Left ventricle myocardium inferior (tissue), 1 donor: ENCODE measurements around the gene CELF2. TPM values are rescaled to one million over a fixed set of nuclear protein-coding genes. Genes with fewer than 3 reads are reported as not detected.

Source experiments
- DNase-seq: peaks from one replicate; pipeline ENCODE4 v3.0.0-alpha.2; 2020
- H3K27ac ChIP-seq: fragments of 200-600 bp; replicated peaks from 2 replicates; pipeline ENCODE4 v1.8.0; 2021
- H3K27me3 ChIP-seq: fragments of 200-600 bp; 2 replicates; pipeline ENCODE4 v1.8.0; 2021; ENCODE audit warnings: low read depth
- H3K36me3 ChIP-seq: fragments of 200-600 bp; 2 replicates; pipeline ENCODE4 v1.8.0; 2021
- H3K4me1 ChIP-seq: fragments of 200-600 bp; 2 replicates; pipeline ENCODE4 v1.8.0; 2021
- H3K4me3 ChIP-seq: fragments of 200-600 bp; 2 replicates; pipeline ENCODE4 v1.8.0; 2021; ENCODE audit warnings: mild to moderate bottlenecking, moderate library complexity
- H3K9me3 ChIP-seq: fragments of 200-600 bp; replicated peaks from 2 replicates; pipeline ENCODE4 v1.8.0; 2021
- CTCF ChIP-seq: fragments of 200-600 bp; IDR thresholded peaks from 2 replicates; pipeline ENCODE4 v1.8.0; 2021; ENCODE audit warnings: antibody characterized with exemption, mild to moderate bottlenecking, borderline replicate concordance
- intact Hi-C: fragments of 100-400 bp; cut with micrococcal nuclease; formaldehyde crosslinking; loops from one replicate; pipeline ENCODE4 v1.11.0; 2022
- total RNA-seq: library from RNA; stranded (reverse); fragmentation: NEBNext Ultra II Directional; extraction: Animal tissue kit (Norgen Biotek cat#: 25700); gene quantifications from one replicate; pipeline ENCODE4 v1.2.1, GENCODE V29; 2021
- donor health status: DM: no; HTN: yes; CAD: no; lungs with severe emphysema.

Gene CELF2
- total RNA-seq, 1 donor from 2014 or later = 74.9 TPM

- intact Hi-C loops = no loop called here
- H3K4me1 ChIP-seq = peaks cover 83% of the 10 kb centered on the region
- DNase-seq = no peak
- no peaks in the 10 kb centered on the region for H3K9me3 ChIP-seq
- H3K27ac ChIP-seq = peak overlapping the region; percentile 64
- H3K36me3 ChIP-seq = no peaks in the 10 kb centered on the region
- H3K4me3 ChIP-seq = no peak overlapping the region
- H3K27me3 ChIP-seq = no peaks in the 10 kb centered on the region
- no peak for TF ChIP-seq CTCF
Measured at GRCh38 chr10:11082526-11082925, 64.9 kb downstream of the CELF2 start.

GRCh38 chr10:11083051-11083450 is 65.4 kb downstream of the CELF2 start:
- Histone ChIP-seq H3K9me3 (no peaks in the 10 kb centered on the region), H3K4me1 (peaks cover 83% of the 10 kb centered on the region), H3K36me3 (no peaks in the 10 kb centered on the region), H3K27ac (no peak overlapping the region), H3K27me3 (no peaks in the 10 kb centered on the region), H3K4me3 (no peak overlapping the region)
- intact Hi-C loops = no loop called here
- no peak for TF ChIP-seq CTCF
- DNase-seq = no peak

GRCh38 chr10:11085545-11085944 is 67.9 kb downstream of the CELF2 start:
- DNase-seq = no peak
- intact Hi-C loops = no loop called here
- Histone ChIP-seq H3K27me3 (no peaks in the 10 kb centered on the region), H3K4me3 (no peak overlapping the region), H3K27ac (peak overlapping the region; percentile 69), H3K4me1 (peaks cover 83% of the 10 kb centered on the region), H3K9me3 (no peaks in the 10 kb centered on the region), H3K36me3 (no peaks in the 10 kb centered on the region)
- no peak for TF ChIP-seq CTCF

DNA sequence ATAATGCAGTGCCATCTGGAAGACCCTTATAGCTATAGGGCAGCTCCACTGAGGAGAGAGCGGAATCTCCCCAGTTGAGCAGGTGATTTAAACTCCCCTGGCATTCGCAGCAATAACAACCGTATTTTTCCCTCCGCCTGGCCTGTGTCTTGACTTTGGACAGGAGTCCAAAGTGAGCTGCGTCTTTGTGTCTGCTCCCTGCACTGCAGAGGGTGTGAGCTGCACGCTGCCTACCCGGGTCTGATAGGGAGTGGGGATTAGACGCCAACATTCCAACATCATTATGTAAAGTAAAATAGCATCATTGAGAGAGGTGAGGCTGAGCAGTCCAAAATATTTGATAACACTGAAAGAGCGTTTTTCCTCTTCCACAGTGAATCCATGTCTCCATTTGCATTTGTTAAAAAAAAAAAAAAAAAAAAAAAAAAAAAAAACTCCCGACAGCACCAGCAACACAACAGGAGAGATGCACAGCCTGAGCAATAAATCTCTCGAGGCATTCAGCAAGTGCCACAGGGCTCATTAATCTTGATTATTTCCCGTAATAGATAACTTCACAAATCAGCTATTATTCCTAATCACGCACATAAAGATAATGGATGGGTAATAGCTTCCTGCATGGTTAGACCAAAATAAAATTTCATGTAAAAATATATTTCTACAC is 68.6 kb downstream of the CELF2 start:
- H3K27ac ChIP-seq = peak overlapping the region; percentile 69
- peaks cover 75% of the 10 kb centered on the region for H3K4me1 ChIP-seq
- no peaks in the 10 kb centered on the region for H3K9me3 ChIP-seq
- no peaks in the 10 kb centered on the region for H3K27me3 ChIP-seq
- intact Hi-C loops = no loop called here
- peak; percentile 63 for DNase-seq
- H3K36me3 ChIP-seq = no peaks in the 10 kb centered on the region
- H3K4me3 ChIP-seq = no peak overlapping the region
- no peak for TF ChIP-seq CTCF

GRCh38 chr10:11087372-11087771 is 69.7 kb downstream of the CELF2 start:
- Histone ChIP-seq H3K36me3 (no peaks in the 10 kb centered on the region), H3K27me3 (no peaks in the 10 kb centered on the region), H3K4me3 (no peak overlapping the region), H3K27ac (peak overlapping the region; percentile 69), H3K4me1 (peaks cover 67% of the 10 kb centered on the region), H3K9me3 (no peaks in the 10 kb centered on the region)
- no peak for DNase-seq
- intact Hi-C loops = no loop called here
- TF ChIP-seq CTCF = no peak
